Kidney (tissue), 2 donors: ENCODE data around the gene B2M. TPM values are rescaled to one million over a fixed set of nuclear protein-coding genes. Genes with fewer than 3 reads are reported as not detected.

Experiments
- polyA plus RNA-seq: library from polyadenylated mRNA; stranded (reverse); fragments of 350-450 nt; fragmentation: Illumina TruSeq; extraction: RNeasy Lipid Tissue Mini Kit (QIAGEN cat#74804); gene quantifications from one replicate; pipeline ENCODE4 v1.2.3, GENCODE V29; 2014; ENCODE audit warnings: low read depth, low replicate concordance; ENCODE audit not compliant: insufficient read depth
- total RNA-seq: library from RNA; stranded (reverse); fragmentation: NEBNext Ultra II Directional; extraction: Animal tissue kit (Norgen Biotek cat#: 25700); gene quantifications from one replicate; pipeline ENCODE4 v1.2.1, GENCODE V29; 2021
- donor health status: DM: yes; HTN: yes; CAD: no.

B2M gene
- total and polyA plus RNA-seq, 2 donors from 2014 or later = 1,898 to 3,515 TPM

Other genes with a start within 250 kb of the B2M start
- 69.1 TPM for gene EIF3J, start 174.4 kb upstream of the B2M start, total RNA-seq
- 49.8 TPM for gene EIF3J, start 174.4 kb upstream of the B2M start, polyA plus RNA-seq
- 100 TPM for gene SPG11, start 47.9 kb upstream of the B2M start, total RNA-seq
- 35.3 TPM for gene SPG11, start 47.9 kb upstream of the B2M start, polyA plus RNA-seq
- gene PATL2, start 194 bp upstream of the B2M start, total RNA-seq = 2.1 TPM
- 0.73 TPM for gene PATL2, start 194 bp upstream of the B2M start, polyA plus RNA-seq
- gene TRIM69, start 25.0 kb downstream of the B2M start, total RNA-seq = 29.6 TPM
- gene TRIM69, start 25.0 kb downstream of the B2M start, polyA plus RNA-seq = 41.2 TPM
- not detected for gene TERB2, start 245.2 kb downstream of the B2M start, total RNA-seq
- gene TERB2, start 245.2 kb downstream of the B2M start, polyA plus RNA-seq = not detected